Measurements from ENCODE around the gene KANSL1L. TPM values are rescaled to one million over a fixed set of nuclear protein-coding genes. Genes with fewer than 3 reads are reported as not detected.

Gene KANSL1L
- polyA plus RNA-seq, 1 of the 3 experiments (the other 2 are of a cell fraction), result 5.5 TPM

- H4K20me1 ChIP-seq (ENCODE audit: insufficient read depth), result no peaks in the 10 kb centered on the region
- H3K36me3 ChIP-seq (replicated peaks in 1 of 2; ENCODE audit: control insufficient read depth in 1 of 2, insufficient read depth in 2 of 2, low read length in 1 of 2), result no peaks in the 10 kb centered on the region
- WGBS (ENCODE audit: low lambda C conversion rate), result 68% methylated on average over 1 of the region's 1 CpG
- ChIA-PET CTCF (no interaction called here), POLR2A (no interaction called here)
- H3K4me1 ChIP-seq (ENCODE audit: control insufficient read depth in 1 of 2, insufficient read depth in 2 of 2, low read depth in 1 of 2, low read length in 1 of 2), result no peaks in the 10 kb centered on the region
- no peak overlapping the region for H2AFZ ChIP-seq (ENCODE audit: low read depth)
- peaks cover 11% of the 10 kb centered on the region for H3F3A ChIP-seq (replicated peaks; ENCODE audit: insufficient read depth)
- no peaks in the 10 kb centered on the region for H3K79me2 ChIP-seq (ENCODE audit: insufficient read depth)
- no peaks in the 10 kb centered on the region for H3K9me2 ChIP-seq
- no peak overlapping the region for H3K9ac ChIP-seq
- H3K9me3 ChIP-seq, result no peaks in the 10 kb centered on the region
- H3K4me3 ChIP-seq (ENCODE audit: low read depth in 2 of 2, low read length in 1 of 2), result no peak overlapping the region
- DNase-seq, result no peak
- H3K4me2 ChIP-seq, result no peak overlapping the region
- H3K27ac ChIP-seq (ENCODE audit: low read depth in 2 of 2, low read length in 1 of 2), result no peak overlapping the region
- H3K27me3 ChIP-seq (ENCODE audit: insufficient read depth), result no peaks in the 10 kb centered on the region
- TF ChIP-seq FOSL2 (IDR thresholded peaks at IDR 0.05; ENCODE audit: borderline replicate concordance, low read depth), result 0 out of 2 replicates have a peak, but pooled peaks have one; percentile 18
- TF ChIP-seq RXRA (IDR thresholded peaks at IDR 0.05; ENCODE audit: borderline replicate concordance, low read depth), result no peak
Observed at GRCh38 chr2:210086292-210086691, 84.9 kb downstream of the KANSL1L start.

GRCh38 chr2:210072922-210073509 lies 98.2 kb downstream of the KANSL1L start:
- Histone ChIP-seq H3K27me3 (ENCODE audit: insufficient read depth) (no peaks in the 10 kb centered on the region), H3K9me3 (no peaks in the 10 kb centered on the region), H3K4me2 (no peak overlapping the region), H3K9me2 (no peaks in the 10 kb centered on the region), H3K4me3 (ENCODE audit: low read depth in 2 of 2, low read length in 1 of 2) (no peak overlapping the region), H3K4me1 (ENCODE audit: control insufficient read depth in 1 of 2, insufficient read depth in 2 of 2, low read depth in 1 of 2, low read length in 1 of 2) (no peaks in the 10 kb centered on the region), H3K9ac (no peak overlapping the region), H4K20me1 (ENCODE audit: insufficient read depth) (no peaks in the 10 kb centered on the region), H2AFZ (ENCODE audit: low read depth) (no peak overlapping the region), H3K79me2 (ENCODE audit: insufficient read depth) (no peaks in the 10 kb centered on the region), H3K36me3 (replicated peaks in 1 of 2; ENCODE audit: control insufficient read depth in 1 of 2, insufficient read depth in 2 of 2, low read length in 1 of 2) (no peaks in the 10 kb centered on the region), H3F3A (replicated peaks; ENCODE audit: insufficient read depth) (peaks cover 3% of the 10 kb centered on the region), H3K27ac (ENCODE audit: low read depth in 2 of 2, low read length in 1 of 2) (no peak overlapping the region)
- TF ChIP-seq FOXJ3 (CRISPR knock-in tag; IDR thresholded peaks at IDR 0.05) (no peak), RCOR1 (IDR thresholded peaks at IDR 0.05; ENCODE audit: low read length) (0 out of 2 replicates have a peak, but pooled peaks have one; percentile 14), RXRA (IDR thresholded peaks at IDR 0.05; ENCODE audit: borderline replicate concordance, low read depth) (no peak), SMC3 (IDR thresholded peaks at IDR 0.05; ENCODE audit: low read depth, low read length) (peak; percentile 53), JUND (IDR thresholded peaks at IDR 0.05) (no peak), NFIC (IDR thresholded peaks at IDR 0.05; ENCODE audit: borderline replicate concordance) (no peak), TCF12 (IDR thresholded peaks at IDR 0.05) (no peak), MXI1 (IDR thresholded peaks at IDR 0.05; ENCODE audit: low read depth, low read length) (no peak), SIN3A (IDR thresholded peaks at IDR 0.05; ENCODE audit: borderline replicate concordance, low read depth, low read length) (no peak), EP300 (IDR thresholded peaks at IDR 0.05; ENCODE audit: borderline replicate concordance in 1 of 2, low read depth in 1 of 2, low read length in 1 of 2) (no peak), FOXM1 (IDR thresholded peaks at IDR 0.05; ENCODE audit: low read depth) (no peak), CTCF (IDR thresholded peaks at IDR 0.05) (peak; percentile 82), RAD21 (IDR thresholded peaks at IDR 0.05; ENCODE audit: low read length) (peak; percentile 64), TEAD4 (IDR thresholded peaks at IDR 0.05; ENCODE audit: borderline replicate concordance, insufficient read depth) (no peak), ELF1 (IDR thresholded peaks at IDR 0.05) (no peak), MEF2A (IDR thresholded peaks at IDR 0.05; ENCODE audit: borderline replicate concordance, low read depth) (no peak), GABPA (IDR thresholded peaks at IDR 0.05; ENCODE audit: low read depth) (no peak)
- DNase-seq, result peak; percentile 18
- POLR2A ChIA-PET, result no interaction called here
- CTCF ChIA-PET, result interaction anchor here (0.6 to 1.9 kb wide), 8 partner anchors 10 to 126 kb away, joined by 3 to 7 read pairs (median 3); no protein-coding TSS in a partner anchor
- WGBS (ENCODE audit: low lambda C conversion rate), result 33% methylated on average over 2 of the region's 2 CpGs
